GM12872 (cell line): ENCODE results near the gene ITGA7.

Source experiments
- TF ChIP-seq, protein P1 (sequence below): IDR thresholded peaks from 3 replicates; pipeline ENCODE4 v1.5.1; 2011; ENCODE audit warnings: low read depth, mild to moderate bottlenecking, low read length, moderate library complexity; ENCODE audit not compliant: insufficient read depth

ITGA7 gene

DNA sequence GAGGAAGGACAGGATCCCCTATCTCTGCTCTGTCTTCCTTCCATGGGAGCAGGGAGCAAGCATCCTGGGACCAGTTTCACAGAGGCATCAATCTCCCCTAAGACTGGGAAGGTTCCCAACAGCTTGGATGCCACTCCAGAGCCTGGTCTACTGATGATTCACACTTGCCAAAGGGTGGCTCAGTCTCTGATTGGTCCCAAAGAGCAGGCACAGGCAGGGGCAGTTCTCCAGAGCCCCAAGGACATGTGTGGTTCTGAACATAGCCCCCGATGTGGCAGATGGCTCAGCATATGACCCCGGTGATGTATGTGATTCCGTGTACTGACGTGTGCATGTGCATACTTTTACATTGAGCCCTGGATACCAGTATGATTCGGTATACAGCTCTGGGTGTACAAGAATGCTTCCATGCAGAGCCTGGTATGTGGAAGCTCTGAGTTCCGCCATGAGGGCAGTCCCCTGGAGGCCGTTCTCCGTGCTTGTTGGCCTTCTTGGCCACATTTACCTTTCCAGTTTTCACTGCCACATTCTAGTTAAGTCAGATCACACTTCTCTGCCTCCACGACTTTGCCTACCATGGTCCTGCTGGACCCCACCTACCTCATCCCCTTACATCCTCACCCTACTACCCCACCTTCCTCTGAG, 21.2 kb downstream of the ITGA7 start:
- TF ChIP-seq, protein P1, sequence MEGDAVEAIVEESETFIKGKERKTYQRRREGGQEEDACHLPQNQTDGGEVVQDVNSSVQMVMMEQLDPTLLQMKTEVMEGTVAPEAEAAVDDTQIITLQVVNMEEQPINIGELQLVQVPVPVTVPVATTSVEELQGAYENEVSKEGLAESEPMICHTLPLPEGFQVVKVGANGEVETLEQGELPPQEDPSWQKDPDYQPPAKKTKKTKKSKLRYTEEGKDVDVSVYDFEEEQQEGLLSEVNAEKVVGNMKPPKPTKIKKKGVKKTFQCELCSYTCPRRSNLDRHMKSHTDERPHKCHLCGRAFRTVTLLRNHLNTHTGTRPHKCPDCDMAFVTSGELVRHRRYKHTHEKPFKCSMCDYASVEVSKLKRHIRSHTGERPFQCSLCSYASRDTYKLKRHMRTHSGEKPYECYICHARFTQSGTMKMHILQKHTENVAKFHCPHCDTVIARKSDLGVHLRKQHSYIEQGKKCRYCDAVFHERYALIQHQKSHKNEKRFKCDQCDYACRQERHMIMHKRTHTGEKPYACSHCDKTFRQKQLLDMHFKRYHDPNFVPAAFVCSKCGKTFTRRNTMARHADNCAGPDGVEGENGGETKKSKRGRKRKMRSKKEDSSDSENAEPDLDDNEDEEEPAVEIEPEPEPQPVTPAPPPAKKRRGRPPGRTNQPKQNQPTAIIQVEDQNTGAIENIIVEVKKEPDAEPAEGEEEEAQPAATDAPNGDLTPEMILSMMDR, result no peak

GRCh38 chr12:55685671-55686070, 22.0 kb downstream of the ITGA7 start:
- TF ChIP-seq, protein P1, result no peak

DNA sequence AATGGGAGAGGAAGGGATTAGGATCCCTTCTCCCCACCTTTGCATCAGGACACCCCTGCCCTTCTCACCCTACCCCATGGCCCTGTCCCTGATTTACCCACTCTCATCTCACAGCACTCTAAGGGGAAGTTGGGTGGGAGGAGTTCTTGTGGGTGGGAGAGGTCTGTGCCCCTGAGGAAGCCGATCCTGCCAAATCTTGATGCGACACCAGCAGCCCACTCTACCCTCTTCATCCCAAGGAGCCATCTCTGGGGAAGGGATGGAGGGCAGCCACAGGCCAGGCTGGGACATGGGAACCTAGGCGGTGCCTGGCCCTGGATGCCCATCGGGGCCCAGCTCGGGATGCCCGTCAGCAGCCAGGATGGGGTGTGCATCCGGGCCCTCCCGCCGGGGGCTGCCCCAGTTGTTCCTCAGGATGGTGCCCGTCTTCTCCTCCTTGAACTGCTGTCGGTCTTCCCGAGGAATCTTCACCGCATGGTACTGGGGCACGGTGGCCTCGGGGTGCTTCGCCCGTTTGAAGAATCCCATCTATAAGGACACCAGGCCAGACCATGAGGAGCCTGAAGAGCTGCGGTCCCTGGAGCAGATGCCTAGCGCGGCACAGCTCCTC, 22.8 kb downstream of the ITGA7 start:
- TF ChIP-seq, protein P1, result no peak

DNA sequence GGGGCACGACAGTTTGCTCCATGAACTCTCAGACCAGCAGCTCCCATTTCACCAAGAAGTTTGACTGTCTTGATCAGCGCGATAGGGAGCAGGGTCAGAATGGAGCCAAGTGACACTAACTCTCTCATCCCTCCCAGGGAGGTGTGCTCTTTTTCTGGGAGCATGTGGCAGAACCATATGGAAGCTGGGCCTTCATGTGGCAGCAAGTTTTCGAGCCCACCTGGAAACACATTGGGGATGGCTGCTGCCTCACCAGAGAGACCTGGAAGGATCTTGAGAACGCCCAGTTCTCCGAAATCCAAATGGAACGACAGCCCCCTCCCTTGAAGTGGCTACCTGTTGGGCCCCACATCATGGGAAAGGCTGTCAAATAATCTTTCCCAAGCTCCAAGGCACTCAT, 24.0 kb downstream of the ITGA7 start:
- TF ChIP-seq, protein P1, result no peak

DNA sequence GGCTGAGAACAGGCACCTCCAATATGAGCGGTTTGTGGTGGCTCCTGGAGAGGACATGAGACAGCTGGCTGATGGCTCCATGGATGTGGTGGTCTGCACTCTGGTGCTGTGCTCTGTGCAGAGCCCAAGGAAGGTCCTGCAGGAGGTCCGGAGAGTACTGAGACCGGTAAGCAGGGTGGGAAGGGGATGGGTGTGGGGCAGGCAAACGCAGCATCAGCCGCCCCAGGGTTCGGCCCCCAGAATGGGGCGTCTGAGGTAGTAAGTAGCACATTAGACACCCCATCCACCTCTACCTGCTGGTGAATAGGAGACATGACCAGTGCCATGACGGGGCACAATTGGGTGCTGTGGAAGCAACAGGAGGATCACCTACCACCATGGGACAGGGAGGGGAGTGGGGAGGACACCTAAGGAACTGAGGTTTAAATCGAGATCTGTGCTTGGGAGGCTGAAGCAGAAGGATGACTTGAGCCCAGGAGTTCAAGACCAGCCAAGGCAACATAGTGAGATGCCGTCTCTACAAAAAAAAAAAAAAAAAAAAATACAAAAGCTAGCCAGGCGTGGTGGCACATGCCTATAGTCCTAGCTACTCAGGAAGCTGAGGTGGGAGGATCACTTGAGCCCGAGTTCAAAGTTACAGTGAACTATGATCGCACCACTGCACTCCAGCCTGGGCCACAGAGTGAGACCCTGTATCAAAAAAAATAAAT, 25.5 kb downstream of the ITGA7 start:
- TF ChIP-seq, protein P1, result no peak

DNA sequence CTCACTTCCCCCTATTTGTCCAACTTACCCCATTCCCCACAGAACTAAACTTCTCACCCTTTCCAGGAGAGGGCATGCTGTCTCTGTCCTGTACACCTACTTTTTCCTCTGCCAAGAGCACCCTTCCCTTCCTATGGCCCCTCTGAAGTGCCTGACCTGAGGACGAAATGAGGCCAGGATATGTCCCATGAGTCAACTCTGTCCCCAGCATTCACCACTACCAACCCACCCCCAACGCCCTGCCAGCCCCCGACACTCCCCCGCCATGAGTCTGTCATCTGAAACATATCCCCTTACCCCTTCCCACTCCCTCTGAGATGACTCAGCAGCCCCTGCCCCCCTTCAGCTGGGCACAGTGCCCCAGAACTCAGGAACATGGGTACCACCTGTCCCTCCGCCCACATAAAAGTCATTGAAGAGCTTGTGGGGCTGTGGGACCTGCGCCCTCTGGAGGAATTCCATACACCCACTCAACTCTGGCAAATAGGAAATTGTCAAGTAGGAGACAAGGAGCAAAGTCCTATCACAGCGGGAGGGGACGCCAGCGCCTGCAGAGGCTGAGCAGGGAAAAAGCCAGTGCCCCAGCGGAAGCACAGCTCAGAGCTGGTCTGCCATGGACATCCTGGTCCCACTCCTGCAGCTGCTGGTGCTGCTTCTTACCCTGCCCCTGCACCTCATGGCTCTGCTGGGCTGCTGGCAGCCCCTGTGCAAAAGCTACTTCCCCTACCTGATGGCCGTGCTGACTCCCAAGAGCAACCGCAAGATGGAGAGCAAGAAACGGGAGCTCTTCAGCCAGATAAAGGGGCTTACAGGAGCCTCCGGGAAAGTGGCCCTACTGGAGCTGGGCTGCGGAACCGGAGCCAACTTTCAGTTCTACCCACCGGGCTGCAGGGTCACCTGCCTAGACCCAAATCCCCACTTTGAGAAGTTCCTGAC, 26.3 kb downstream of the ITGA7 start:
- TF ChIP-seq, protein P1, result peak; percentile 25; the same call in 1 of the 3 replicates

- TF ChIP-seq, protein P1, result no peak
Observed at GRCh38 chr12:55679691-55680090, 28.0 kb downstream of the ITGA7 start.
